ENCODE data around the gene IL6R.

The IL6R gene

DNA sequence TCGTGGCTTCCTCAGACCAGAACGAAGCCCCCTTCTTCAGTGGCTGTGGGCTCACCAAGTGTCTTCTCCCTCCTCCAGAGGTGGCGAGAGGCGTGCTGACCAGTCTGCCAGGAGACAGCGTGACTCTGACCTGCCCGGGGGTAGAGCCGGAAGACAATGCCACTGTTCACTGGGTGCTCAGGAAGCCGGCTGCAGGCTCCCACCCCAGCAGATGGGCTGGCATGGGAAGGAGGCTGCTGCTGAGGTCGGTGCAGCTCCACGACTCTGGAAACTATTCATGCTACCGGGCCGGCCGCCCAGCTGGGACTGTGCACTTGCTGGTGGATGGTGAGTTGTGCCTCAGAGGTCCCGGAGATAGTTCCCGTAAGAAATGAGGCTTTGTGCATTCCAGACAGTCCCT lies 24.0 kb downstream of the IL6R start:
- no peaks in the 10 kb centered on the region for H3K36me3 ChIP-seq (ENCODE audit: control insufficient read depth, insufficient read depth, low read length)
- H3K27ac ChIP-seq (ENCODE audit: low read depth, low read length, severe bottlenecking) = no peak overlapping the region
- H3K4me1 ChIP-seq (ENCODE audit: control insufficient read depth, insufficient read depth, low read length, poor library complexity, severe bottlenecking) = peaks cover 24% of the 10 kb centered on the region
- WGBS, 2 experiments (ENCODE audit: insufficient coverage in 2 of 2) = 94 to 97% methylated on average over 10 to 11 of the region's 15 CpGs
- no peaks in the 10 kb centered on the region for H3K9me3 ChIP-seq (ENCODE audit: control insufficient read depth, low read length)
- H3K4me3 ChIP-seq (ENCODE audit: extremely low read depth, insufficient read depth, low read length, poor library complexity, severe bottlenecking) = no peak overlapping the region

DNA sequence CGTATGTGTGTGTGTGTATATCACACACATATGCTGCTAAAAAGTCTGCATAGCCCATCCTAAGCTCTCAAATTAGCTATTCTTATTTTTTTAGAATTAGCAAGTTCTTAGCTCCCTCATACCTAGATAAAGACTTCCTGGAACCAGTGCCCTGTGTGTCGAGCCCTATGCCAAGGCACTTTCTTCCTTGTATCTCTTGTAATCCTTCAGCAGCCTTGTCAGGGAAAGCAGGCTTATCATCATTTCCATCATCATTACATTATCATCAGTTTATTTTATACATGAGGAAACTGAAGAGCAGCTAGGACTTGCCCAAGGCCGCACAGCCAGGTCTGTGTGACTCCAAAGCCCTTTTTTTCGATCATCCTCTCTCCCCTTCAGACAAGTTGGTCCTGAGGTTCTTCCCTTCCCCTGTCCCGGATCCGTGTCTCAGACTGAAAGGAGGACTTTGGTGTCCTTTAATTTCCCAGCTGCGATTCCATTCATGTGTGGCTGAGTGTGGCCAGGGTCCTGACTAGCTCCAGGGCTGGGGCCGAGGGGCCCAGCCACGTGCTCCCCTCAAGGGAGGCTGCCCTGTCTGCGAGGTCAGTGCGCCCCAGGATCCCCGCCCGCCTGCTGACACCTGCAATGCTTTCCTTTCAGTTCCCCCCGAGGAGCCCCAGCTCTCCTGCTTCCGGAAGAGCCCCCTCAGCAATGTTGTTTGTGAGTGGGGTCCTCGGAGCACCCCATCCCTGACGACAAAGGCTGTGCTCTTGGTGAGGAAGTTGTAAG lies 24.9 kb downstream of the IL6R start:
- WGBS, 2 experiments (ENCODE audit: insufficient coverage in 2 of 2) = 74 to 80% methylated on average over 7 to 15 of the region's 17 CpGs
- H3K4me1 ChIP-seq (ENCODE audit: control insufficient read depth, insufficient read depth, low read length, poor library complexity, severe bottlenecking) = peaks cover 23% of the 10 kb centered on the region
- H3K36me3 ChIP-seq (ENCODE audit: control insufficient read depth, insufficient read depth, low read length) = no peaks in the 10 kb centered on the region
- H3K9me3 ChIP-seq (ENCODE audit: control insufficient read depth, low read length) = no peaks in the 10 kb centered on the region
- no peak overlapping the region for H3K27ac ChIP-seq (ENCODE audit: low read depth, low read length, severe bottlenecking)
- no peak overlapping the region for H3K4me3 ChIP-seq (ENCODE audit: extremely low read depth, insufficient read depth, low read length, poor library complexity, severe bottlenecking)

DNA sequence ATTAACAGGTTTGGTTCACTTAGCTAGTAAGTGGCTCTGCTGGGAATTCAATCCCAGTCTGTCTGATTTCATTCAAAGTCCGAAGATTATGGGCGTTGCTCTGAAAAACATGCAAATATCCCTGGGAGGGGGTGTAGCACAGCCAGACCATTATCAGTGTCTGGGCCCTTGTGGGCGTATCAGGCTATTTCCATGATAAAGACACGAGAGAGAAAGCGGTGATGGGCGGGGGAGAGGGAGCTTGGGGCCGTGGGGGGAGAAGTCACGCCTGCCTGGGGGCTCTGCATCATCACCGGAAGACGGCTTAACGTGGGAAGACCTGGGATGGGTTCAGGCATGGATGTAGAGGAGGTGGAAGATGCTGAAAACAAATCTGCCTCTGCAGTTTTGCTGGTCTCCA lies 25.8 kb downstream of the IL6R start:
- H3K27ac ChIP-seq (ENCODE audit: low read depth, low read length, severe bottlenecking) = no peak overlapping the region
- H3K4me1 ChIP-seq (ENCODE audit: control insufficient read depth, insufficient read depth, low read length, poor library complexity, severe bottlenecking) = peaks cover 23% of the 10 kb centered on the region
- 16 to 17% methylated on average over 11 of the region's 11 CpGs for WGBS, 2 experiments (ENCODE audit: insufficient coverage in 2 of 2)
- no peaks in the 10 kb centered on the region for H3K36me3 ChIP-seq (ENCODE audit: control insufficient read depth, insufficient read depth, low read length)
- no peak overlapping the region for H3K4me3 ChIP-seq (ENCODE audit: extremely low read depth, insufficient read depth, low read length, poor library complexity, severe bottlenecking)
- H3K9me3 ChIP-seq (ENCODE audit: control insufficient read depth, low read length) = no peaks in the 10 kb centered on the region

GRCh38 chr1:154431586-154432373 lies 26.6 kb downstream of the IL6R start:
- H3K4me1 ChIP-seq (ENCODE audit: control insufficient read depth, insufficient read depth, low read length, poor library complexity, severe bottlenecking) = peaks cover 23% of the 10 kb centered on the region
- WGBS, 2 experiments (ENCODE audit: insufficient coverage in 2 of 2) = 86 to 90% methylated on average over 9 to 10 of the region's 10 CpGs
- no peaks in the 10 kb centered on the region for H3K9me3 ChIP-seq (ENCODE audit: control insufficient read depth, low read length)
- H3K27ac ChIP-seq (ENCODE audit: low read depth, low read length, severe bottlenecking) = peak overlapping the region; percentile 66
- H3K36me3 ChIP-seq (ENCODE audit: control insufficient read depth, insufficient read depth, low read length) = no peaks in the 10 kb centered on the region
- no peak overlapping the region for H3K4me3 ChIP-seq (ENCODE audit: extremely low read depth, insufficient read depth, low read length, poor library complexity, severe bottlenecking)

GRCh38 chr1:154433161-154433764 lies 28.1 kb downstream of the IL6R start:
- H3K27ac ChIP-seq (ENCODE audit: low read depth, low read length, severe bottlenecking) = peak overlapping the region; percentile 66
- 85 to 91% methylated on average over 2 to 5 of the region's 9 CpGs for WGBS, 2 experiments (ENCODE audit: insufficient coverage in 2 of 2)
- peaks cover 23% of the 10 kb centered on the region for H3K4me1 ChIP-seq (ENCODE audit: control insufficient read depth, insufficient read depth, low read length, poor library complexity, severe bottlenecking)
- no peak overlapping the region for H3K4me3 ChIP-seq (ENCODE audit: extremely low read depth, insufficient read depth, low read length, poor library complexity, severe bottlenecking)
- no peaks in the 10 kb centered on the region for H3K36me3 ChIP-seq (ENCODE audit: control insufficient read depth, insufficient read depth, low read length)
- H3K9me3 ChIP-seq (ENCODE audit: control insufficient read depth, low read length) = no peaks in the 10 kb centered on the region

DNA sequence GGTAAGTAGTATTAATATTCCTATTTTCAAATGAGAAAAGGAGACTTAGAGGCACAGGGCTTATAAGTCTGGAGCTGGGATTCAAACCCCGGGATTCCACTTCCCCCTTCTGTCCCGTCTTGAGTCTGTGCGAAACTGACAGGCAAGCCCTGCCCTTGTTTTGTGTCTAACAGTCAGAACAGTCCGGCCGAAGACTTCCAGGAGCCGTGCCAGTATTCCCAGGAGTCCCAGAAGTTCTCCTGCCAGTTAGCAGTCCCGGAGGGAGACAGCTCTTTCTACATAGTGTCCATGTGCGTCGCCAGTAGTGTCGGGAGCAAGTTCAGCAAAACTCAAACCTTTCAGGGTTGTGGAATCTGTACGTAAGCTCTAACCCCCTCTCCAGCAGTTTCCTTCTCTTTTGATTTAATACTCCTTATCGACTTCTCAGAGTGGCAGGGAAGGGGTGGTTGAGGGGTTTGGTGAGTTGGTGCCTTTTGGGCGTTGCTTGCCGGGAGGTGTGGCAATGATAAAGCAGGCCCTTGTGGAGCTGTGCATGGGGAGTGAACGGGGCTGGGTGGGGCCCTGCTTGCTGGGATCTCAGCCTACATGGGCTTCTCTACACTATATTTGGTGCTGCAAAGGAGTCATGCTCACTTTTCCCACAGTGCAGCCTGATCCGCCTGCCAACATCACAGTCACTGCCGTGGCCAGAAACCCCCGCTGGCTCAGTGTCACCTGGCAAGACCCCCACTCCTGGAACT lies 29.4 kb downstream of the IL6R start:
- no peak overlapping the region for H3K4me3 ChIP-seq (ENCODE audit: extremely low read depth, insufficient read depth, low read length, poor library complexity, severe bottlenecking)
- peaks cover 23% of the 10 kb centered on the region for H3K4me1 ChIP-seq (ENCODE audit: control insufficient read depth, insufficient read depth, low read length, poor library complexity, severe bottlenecking)
- no peaks in the 10 kb centered on the region for H3K9me3 ChIP-seq (ENCODE audit: control insufficient read depth, low read length)
- peak overlapping the region; percentile 16 for H3K27ac ChIP-seq (ENCODE audit: low read depth, low read length, severe bottlenecking)
- 92 to 95% methylated on average over 15 to 16 of the region's 18 CpGs for WGBS, 2 experiments (ENCODE audit: insufficient coverage in 2 of 2)
- H3K36me3 ChIP-seq (ENCODE audit: control insufficient read depth, insufficient read depth, low read length) = no peaks in the 10 kb centered on the region

- WGBS, 2 experiments (ENCODE audit: insufficient coverage in 2 of 2) = 97 to 98% methylated on average over 15 of the region's 15 CpGs
- H3K4me3 ChIP-seq (ENCODE audit: extremely low read depth, insufficient read depth, low read length, poor library complexity, severe bottlenecking) = no peak overlapping the region
- H3K9me3 ChIP-seq (ENCODE audit: control insufficient read depth, low read length) = no peaks in the 10 kb centered on the region
- no peaks in the 10 kb centered on the region for H3K36me3 ChIP-seq (ENCODE audit: control insufficient read depth, insufficient read depth, low read length)
- H3K27ac ChIP-seq (ENCODE audit: low read depth, low read length, severe bottlenecking) = no peak overlapping the region
- peaks cover 19% of the 10 kb centered on the region for H3K4me1 ChIP-seq (ENCODE audit: control insufficient read depth, insufficient read depth, low read length, poor library complexity, severe bottlenecking)
Measured at GRCh38 chr1:154435599-154436200, 30.6 kb downstream of the IL6R start.

DNA sequence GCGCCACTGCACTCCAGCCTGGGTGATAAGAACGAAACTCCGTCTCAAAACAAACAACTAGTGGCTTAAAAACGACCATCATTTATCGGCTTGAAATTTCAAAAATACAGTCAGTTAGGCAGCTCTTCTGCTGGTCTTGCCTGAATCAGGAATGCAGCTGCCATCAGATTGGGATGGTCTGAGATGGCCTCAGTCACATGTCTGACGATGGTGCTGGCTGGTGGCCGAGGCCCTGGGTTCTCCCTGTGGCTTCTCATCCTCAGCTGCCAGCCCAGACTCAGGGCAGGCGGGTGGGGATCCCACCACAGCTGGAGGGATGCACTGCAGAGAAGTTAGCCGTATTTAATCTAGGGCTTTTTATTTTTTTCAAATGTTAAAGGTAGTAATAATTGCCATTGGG lies 31.3 kb downstream of the IL6R start:
- WGBS, 2 experiments (ENCODE audit: insufficient coverage in 2 of 2) = 91 to 92% methylated on average over 7 to 9 of the region's 9 CpGs

GRCh38 chr1:154440036-154440804 lies 35.1 kb downstream of the IL6R start:
- 86 to 94% methylated on average over 2 to 3 of the region's 6 CpGs for WGBS, 2 experiments (ENCODE audit: insufficient coverage in 2 of 2)
- no peak overlapping the region for H3K4me3 ChIP-seq (ENCODE audit: extremely low read depth, insufficient read depth, low read length, poor library complexity, severe bottlenecking)
- no peaks in the 10 kb centered on the region for H3K36me3 ChIP-seq (ENCODE audit: control insufficient read depth, insufficient read depth, low read length)
- H3K4me1 ChIP-seq (ENCODE audit: control insufficient read depth, insufficient read depth, low read length, poor library complexity, severe bottlenecking) = peaks cover 38% of the 10 kb centered on the region
- no peak overlapping the region for H3K27ac ChIP-seq (ENCODE audit: low read depth, low read length, severe bottlenecking)
- H3K9me3 ChIP-seq (ENCODE audit: control insufficient read depth, low read length) = no peaks in the 10 kb centered on the region

More for the DNA sequence above, 31.3 kb downstream of the IL6R start:
- no peaks in the 10 kb centered on the region for H3K9me3 ChIP-seq (ENCODE audit: control insufficient read depth, low read length)
- H3K36me3 ChIP-seq (ENCODE audit: control insufficient read depth, insufficient read depth, low read length) = no peaks in the 10 kb centered on the region
- peaks cover 23% of the 10 kb centered on the region for H3K4me1 ChIP-seq (ENCODE audit: control insufficient read depth, insufficient read depth, low read length, poor library complexity, severe bottlenecking)
- no peak overlapping the region for H3K27ac ChIP-seq (ENCODE audit: low read depth, low read length, severe bottlenecking)
- H3K4me3 ChIP-seq (ENCODE audit: extremely low read depth, insufficient read depth, low read length, poor library complexity, severe bottlenecking) = no peak overlapping the region

All from mesodermal cell (in vitro differentiated cells).